Measurements from ENCODE around the gene DAP.

DNA sequence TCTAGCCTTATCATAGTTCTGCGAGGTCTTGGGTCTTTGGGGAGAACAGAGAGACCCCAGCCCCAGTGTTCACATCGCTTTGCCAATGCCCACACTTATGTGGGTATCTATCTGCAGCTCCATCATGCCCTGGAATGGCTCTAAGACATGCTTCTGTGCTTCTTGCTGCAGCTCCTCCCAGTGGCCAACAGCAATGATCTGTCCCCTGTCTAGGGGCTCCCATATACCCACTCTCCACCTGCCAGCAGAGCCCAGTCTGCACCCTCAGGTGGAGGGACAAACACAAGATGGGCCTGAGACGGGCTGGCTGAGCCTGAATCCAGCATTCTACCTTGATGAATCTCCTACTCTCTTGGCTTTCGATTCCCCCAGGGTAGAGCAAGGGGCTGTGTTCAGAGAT, 14.6 kb upstream of the DAP start:
- TF ChIP-seq EZH2 (IDR thresholded peaks at IDR 0.05; ENCODE audit: insufficient read depth, poor library complexity, severe bottlenecking): no peak
- TF ChIP-seq EZH2phosphoT487 (IDR thresholded peaks at IDR 0.05; ENCODE audit: insufficient read depth, low read depth): no peak

All from GM23248 (cell line).